ENCODE results near the gene PALM.

Gene PALM

GRCh38 chr19:755063-755462, 46.3 kb downstream of the PALM start:
- DNase-seq, result no peak

GRCh38 chr19:756236-756635, 47.5 kb downstream of the PALM start:
- DNase-seq, result no peak

GRCh38 chr19:756821-757688, 48.3 kb downstream of the PALM start:
- no peak for DNase-seq

GRCh38 chr19:757811-758668, 49.3 kb downstream of the PALM start:
- DNase-seq, result no peak

- DNase-seq, result no peak
These were observed 54.4 kb downstream of the PALM start for GRCh38 chr19:763181-763580.

- DNase-seq, result no peak
These were observed 55.1 kb downstream of the PALM start for GRCh38 chr19:763869-764268.

- DNase-seq, result no peak
These were observed 55.6 kb downstream of the PALM start for GRCh38 chr19:764301-764700.

GRCh38 chr19:765179-765738, 56.5 kb downstream of the PALM start:
- no peak for DNase-seq

GRCh38 chr19:768424-768823, 59.7 kb downstream of the PALM start:
- no peak for DNase-seq

GRCh38 chr19:769616-770015, 60.9 kb downstream of the PALM start:
- no peak for DNase-seq

GRCh38 chr19:771332-771785, 62.6 kb downstream of the PALM start:
- DNase-seq, result no peak

GRCh38 chr19:772063-772462, 63.3 kb downstream of the PALM start:
- DNase-seq, result no peak

- no peak for DNase-seq
These were observed 64.1 kb downstream of the PALM start for GRCh38 chr19:772730-773436.

- no peak for DNase-seq
These were observed 67.8 kb downstream of the PALM start for GRCh38 chr19:776549-776948.

GRCh38 chr19:778910-779653, 70.3 kb downstream of the PALM start:
- DNase-seq, result no peak

GRCh38 chr19:780935-781334, 72.2 kb downstream of the PALM start:
- DNase-seq, result no peak

- no peak for DNase-seq
These were observed 73.1 kb downstream of the PALM start for GRCh38 chr19:781800-782184.

GRCh38 chr19:782185-782877, 73.6 kb downstream of the PALM start:
- DNase-seq, result no peak

GRCh38 chr19:782878-783668, 74.3 kb downstream of the PALM start:
- DNase-seq, result no peak

GRCh38 chr19:784541-784940, 75.8 kb downstream of the PALM start:
- DNase-seq, result no peak

GRCh38 chr19:787536-787935, 78.8 kb downstream of the PALM start:
- DNase-seq, result no peak

All from cerebellar nuclear complex (tissue), 1 donor.